GM13977 (cell line): ENCODE results near the gene DCXR.
A peak's percentile ranks its signal among the peaks of the same experiment; 100 is the strongest.

Experiments used
- DNase-seq: peaks from one replicate; pipeline ENCODE4 v3.0.0; 2012; ENCODE audit warnings: low spot score
- in situ Hi-C: fragments of 300-500 bp; cut with MboI; formaldehyde crosslinking; loops from one replicate; pipeline ENCODE4 v1.12.0; 2022; ENCODE audit warnings: low sequenced_read_pairs, low pct_unique_long_range_greater_than_20kb, mixed read lengths, inconsistent platforms; ENCODE audit not compliant: unreplicated experiment
- TF ChIP-seq, protein P1 (sequence below): IDR thresholded peaks from 2 replicates; pipeline ENCODE4 v1.5.1; 2012; ENCODE audit warnings: mild to moderate bottlenecking, control low read depth; ENCODE audit not compliant: insufficient read depth; ENCODE audit errors: extremely low read depth, missing control alignments

DCXR gene

DNA sequence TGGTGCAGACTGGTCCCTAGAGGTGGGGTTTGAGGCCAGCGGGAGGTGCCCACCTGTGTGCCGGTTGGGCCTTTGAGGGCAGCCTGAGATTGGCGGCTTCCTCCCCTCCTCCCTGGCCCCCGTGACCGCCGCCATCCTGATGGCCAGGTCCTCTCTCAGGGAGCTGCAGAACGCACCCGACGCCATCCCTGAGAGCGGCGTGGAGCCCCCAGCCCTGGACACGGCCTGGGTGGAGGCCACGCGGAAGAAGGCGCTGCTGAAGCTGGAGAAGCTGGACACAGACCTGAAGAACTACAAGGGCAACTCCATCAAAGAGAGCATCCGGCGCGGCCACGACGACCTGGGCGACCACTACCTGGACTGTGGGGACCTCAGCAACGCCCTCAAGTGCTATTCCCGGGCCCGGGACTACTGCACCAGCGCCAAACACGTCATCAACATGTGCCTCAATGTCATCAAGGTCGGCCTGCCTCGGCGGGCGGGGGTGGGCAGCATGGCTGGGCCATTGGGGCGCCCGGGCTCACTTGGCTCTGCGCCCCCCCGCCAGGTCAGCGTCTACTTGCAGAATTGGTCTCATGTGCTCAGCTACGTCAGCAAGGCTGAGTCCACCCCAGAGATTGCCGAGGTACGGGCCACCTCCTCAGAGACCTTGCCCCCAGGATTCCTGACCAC is 17.0 kb upstream of the DCXR start:
- DNase-seq: no peak
- in situ Hi-C loops: no loop called here
- TF ChIP-seq, protein P1, sequence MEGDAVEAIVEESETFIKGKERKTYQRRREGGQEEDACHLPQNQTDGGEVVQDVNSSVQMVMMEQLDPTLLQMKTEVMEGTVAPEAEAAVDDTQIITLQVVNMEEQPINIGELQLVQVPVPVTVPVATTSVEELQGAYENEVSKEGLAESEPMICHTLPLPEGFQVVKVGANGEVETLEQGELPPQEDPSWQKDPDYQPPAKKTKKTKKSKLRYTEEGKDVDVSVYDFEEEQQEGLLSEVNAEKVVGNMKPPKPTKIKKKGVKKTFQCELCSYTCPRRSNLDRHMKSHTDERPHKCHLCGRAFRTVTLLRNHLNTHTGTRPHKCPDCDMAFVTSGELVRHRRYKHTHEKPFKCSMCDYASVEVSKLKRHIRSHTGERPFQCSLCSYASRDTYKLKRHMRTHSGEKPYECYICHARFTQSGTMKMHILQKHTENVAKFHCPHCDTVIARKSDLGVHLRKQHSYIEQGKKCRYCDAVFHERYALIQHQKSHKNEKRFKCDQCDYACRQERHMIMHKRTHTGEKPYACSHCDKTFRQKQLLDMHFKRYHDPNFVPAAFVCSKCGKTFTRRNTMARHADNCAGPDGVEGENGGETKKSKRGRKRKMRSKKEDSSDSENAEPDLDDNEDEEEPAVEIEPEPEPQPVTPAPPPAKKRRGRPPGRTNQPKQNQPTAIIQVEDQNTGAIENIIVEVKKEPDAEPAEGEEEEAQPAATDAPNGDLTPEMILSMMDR: no peak

DNA sequence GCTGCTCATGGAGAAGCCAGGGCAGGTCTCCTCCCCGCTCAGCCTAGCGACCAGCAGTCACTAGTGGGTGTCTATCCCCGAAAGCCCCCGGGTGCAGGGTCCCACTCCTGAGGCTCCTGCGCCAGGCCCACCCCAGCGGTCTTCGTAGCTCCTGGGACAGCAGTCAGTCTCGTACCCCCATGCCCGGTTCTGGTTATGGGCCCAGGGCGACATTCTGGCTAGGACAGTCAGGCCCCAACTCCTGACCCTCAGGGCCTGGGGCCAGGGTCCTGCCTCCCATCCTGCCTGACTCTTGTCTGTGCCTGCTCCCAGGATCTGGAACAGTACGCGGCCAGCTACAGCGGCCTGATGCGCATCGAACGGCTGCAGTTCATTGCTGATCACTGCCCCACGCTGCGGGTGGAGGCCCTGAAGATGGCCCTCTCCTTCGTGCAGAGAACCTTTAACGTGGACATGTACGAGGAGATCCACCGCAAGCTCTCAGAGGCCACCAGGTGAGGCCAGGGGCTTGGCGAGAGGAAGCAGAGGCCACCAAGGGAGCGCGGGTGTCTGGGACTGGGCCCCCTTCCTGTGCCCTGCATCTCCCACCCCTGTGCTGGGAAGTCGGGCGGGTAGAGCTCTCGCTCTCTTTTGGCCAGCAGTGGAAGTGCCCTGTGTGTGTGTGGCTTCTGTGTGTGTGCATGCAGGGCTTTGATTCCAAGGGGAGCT is 16.2 kb upstream of the DCXR start:
- DNase-seq: no peak
- in situ Hi-C loops: no loop called here
- TF ChIP-seq, protein P1: no peak

DNA sequence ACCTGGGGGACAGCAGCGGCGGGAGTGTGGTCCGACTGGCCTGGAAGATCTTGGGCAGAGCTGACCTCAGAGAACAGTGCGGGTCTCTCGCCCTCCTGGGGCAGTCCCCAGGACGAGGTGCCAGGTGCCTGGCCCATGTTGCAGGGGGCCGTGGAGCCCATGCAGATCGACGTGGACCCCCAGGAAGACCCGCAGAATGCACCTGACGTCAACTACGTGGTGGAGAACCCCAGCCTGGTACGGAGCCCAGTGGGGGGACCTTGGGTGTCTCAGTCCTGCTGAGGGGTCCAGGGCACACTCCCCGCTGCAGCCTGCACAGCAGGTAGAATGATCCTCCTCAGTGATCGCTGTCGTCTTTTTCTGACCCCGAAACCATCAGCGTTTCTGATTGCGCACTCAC is 15.6 kb upstream of the DCXR start:
- in situ Hi-C loops: no loop called here
- no peak for DNase-seq
- TF ChIP-seq, protein P1: no peak

DNA sequence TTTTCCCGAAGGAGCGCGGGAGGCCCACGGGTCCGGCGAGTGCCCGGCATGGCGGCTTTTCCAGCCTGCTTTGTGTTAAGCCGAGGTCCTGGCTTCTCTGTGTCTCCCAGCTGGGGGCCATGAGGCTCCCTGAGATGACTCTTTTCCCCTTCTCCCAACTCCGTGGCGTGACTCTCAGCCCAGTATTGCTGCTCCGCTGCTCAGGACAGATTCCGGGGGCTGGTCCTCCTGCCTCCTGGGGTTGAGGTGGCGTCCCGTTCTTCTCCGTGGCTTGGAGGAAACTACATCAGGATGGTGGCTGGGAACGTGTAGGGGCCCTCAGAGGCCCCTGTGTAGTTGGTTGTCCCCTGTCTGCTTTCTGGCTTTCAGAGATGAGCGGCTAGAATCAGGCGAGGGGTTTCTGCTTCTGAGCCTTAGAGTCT is 15.2 kb upstream of the DCXR start:
- no peak for DNase-seq
- in situ Hi-C loops: no loop called here
- TF ChIP-seq, protein P1: no peak

DNA sequence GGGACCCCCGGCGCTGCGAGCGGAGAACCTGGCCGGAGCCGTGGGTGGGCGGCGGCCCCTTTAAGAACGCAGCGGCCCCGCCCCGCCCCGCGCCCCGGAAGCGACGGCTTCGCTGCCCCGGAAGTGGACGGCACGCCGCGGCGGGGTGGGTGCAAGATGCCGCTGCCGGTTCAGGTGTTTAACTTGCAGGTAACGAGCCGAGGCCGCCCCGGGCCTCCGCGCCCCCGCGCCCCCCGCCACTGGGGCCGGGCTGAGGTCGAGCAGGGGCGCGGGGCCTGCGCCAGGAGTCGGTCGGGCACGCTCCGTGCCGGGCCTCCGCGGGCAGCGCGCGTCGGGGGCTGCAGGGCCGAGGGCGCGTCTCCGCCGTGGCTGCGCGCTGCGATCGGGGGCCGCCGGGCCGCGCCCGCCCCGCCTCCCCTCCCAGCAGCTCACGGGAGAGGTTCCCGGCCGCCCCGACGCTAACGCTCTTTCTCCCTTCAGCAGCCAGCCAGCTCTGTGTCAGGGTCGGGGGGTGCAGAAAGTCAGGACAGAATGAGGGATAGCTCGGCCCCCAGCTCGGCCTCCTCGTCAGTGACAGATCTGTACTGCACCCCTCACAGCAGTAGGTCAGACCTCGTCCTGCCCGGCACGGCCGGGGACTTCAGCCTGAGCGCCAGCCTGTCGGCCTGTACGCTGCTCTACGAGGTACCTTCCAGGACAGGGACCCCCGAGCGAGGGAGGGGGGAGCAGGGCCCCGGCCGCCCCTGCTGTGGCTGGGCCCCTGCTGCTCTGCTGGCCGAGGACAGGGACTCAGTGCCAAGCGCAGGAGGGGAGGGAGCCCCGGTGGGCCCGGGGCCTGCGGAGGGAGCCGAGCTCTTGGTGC is 14.5 kb upstream of the DCXR start, which contains the start of the genes GPS1 and RFNG:
TSS of gene GPS1 (plus strand) at position 123 of the 862 bp plus-strand sequence. CDS start at position 157, 34 bp downstream.
TSS of gene RFNG (minus strand) at position 36 of the 862 bp plus-strand sequence. CDS start 45 bp downstream, outside the sequence.
- TF ChIP-seq, protein P1: no peak
- in situ Hi-C loops: no loop called here
- peak; percentile 98 for DNase-seq
